Uterus (tissue), 4 donors: ENCODE data around the gene C2orf74. TPM values are rescaled to one million over a fixed set of nuclear protein-coding genes. Genes with fewer than 3 reads are reported as not detected.
"Not testable (repeated sequence)": the region's sequence is repeated elsewhere in the genome, so short reads cannot be mapped to it uniquely, and the experiment has no call there.

ENCODE experiments used
- DNase-seq, 2 donors: peaks; one replicate each; pipeline ENCODE4 v3.0.0-alpha.2; 2019 to 2020
- H3K27ac ChIP-seq, 2 donors: fragments of 200-600 bp; sonication (generic); 1 replicate in 1 of 2; 2 replicates in 1 of 2; pipeline ENCODE4 v1.5.1; 2016 to 2018
- H3K27me3 ChIP-seq, 2 donors: fragments of 200-600 bp; sonication (generic); one replicate each; pipeline ENCODE4 v1.5.1; 2018 to 2019; ENCODE audit warnings: control low read depth in 1 of 2
- H3K36me3 ChIP-seq, 2 donors: fragments of 200-600 bp; sonication (generic); one replicate each; pipeline ENCODE4 v1.5.1; 2019; ENCODE audit warnings: control low read depth in 1 of 2
- H3K4me1 ChIP-seq, 2 donors: fragments of 200-600 bp; sonication (generic); one replicate each; pipeline ENCODE4 v1.5.1; 2018 to 2019; ENCODE audit warnings: control low read depth in 1 of 2
- H3K4me3 ChIP-seq, 2 donors: fragments of 200-600 bp; sonication (generic); 1 replicate in 1 of 2; 2 replicates in 1 of 2; pipeline ENCODE4 v1.5.1; 2018 to 2019; ENCODE audit warnings: mild to moderate bottlenecking in 1 of 2
- H3K9me3 ChIP-seq, 2 donors: fragments of 200-600 bp; sonication (generic); one replicate each; pipeline ENCODE4 v1.5.1; 2019; ENCODE audit warnings: control low read depth in 1 of 2
- POLR2A ChIP-seq, 2 donors: fragments of 450-650 bp; IDR thresholded peaks; one replicate each; pipeline ENCODE4 v1.6.1; 2016; ENCODE audit warnings: antibody characterized with exemption in 2 of 2, mild to moderate bottlenecking in 1 of 2, moderate library complexity in 1 of 2
- intact Hi-C: fragments of 100-400 bp; cut with DNase I; formaldehyde crosslinking; loops from one replicate; pipeline ENCODE4 v1.15.1; 2023; ENCODE audit warnings: low total_unique reads
- total RNA-seq, 4 donors: library from RNA; depleted of rRNA in 3 of 4; stranded (reverse); fragments of >200 nt in 3 of 4; gene quantifications; one replicate each; pipeline versions ENCODE4 v1.1.0 to v1.2.4, GENCODE V29; 2014 to 2023
- TF ChIP-seq, protein P1 (sequence below), 4 experiments: fragments of 200-600 bp in 2 of 4; fragments of 450-650 bp in 2 of 4; sonication (generic) in 2 of 4; IDR thresholded peaks; one replicate each; pipeline ENCODE4 v1.5.1; 2016 to 2019; ENCODE audit warnings: antibody characterized with exemption in 4 of 4, mild to moderate bottlenecking in 2 of 4, moderate library complexity in 1 of 4
- donor health status: DM: yes; HTN: yes; CAD: no.

The C2orf74 gene
- total RNA-seq, 4 donors from 2014 or later = 5.7 to 50.9 (median 13.6) TPM

DNA sequence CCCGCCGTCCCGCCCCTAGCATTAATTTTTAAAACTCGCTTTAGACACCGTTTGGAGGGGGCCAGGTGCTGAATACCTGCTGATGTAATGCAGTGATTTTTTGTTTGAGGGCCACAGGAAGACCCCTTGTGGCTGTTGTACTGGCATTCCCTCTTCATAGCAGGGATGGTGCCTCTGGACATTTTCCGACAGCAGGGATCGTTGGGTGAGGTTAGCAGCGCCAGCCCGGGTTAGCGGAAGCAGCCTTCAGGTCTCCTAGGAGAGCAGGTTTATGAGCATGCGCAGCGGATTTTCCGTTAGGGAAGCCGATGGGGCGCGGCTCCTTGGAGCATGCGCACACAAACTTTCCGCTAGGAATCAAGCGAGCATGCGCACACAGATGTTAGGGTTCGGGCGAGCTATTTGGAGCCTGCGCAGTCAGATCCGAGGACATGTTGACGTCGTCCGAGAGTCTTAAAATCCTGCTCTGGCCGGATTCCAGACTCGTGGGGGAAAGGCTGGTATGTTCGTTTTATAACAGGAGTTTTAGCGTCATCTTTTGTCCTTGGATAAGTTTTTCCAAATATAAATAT lies 17.2 kb upstream of the C2orf74 start:
- DNase-seq = peak; percentile 97

DNA sequence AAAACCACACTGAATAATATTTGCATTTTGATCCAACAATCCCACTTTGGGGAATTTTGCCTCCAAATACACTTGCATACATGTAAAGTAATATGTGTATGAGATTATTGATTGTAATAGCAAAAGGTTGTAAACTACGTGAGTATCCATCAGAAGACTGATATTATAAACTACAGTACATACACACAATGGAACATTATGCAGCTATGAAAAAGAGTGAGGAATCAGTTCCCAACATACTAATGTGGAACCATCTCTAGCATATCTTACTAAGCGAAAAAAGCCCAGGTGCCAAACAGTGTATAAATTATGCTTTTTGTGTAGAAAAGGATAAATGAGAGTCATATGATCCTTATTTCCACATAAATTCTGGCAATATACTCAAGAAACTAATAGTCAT lies 16.0 kb upstream of the C2orf74 start:
- no peak for TF ChIP-seq POLR2A (IDR thresholded peaks at IDR 0.05)
- TF ChIP-seq, protein P1, sequence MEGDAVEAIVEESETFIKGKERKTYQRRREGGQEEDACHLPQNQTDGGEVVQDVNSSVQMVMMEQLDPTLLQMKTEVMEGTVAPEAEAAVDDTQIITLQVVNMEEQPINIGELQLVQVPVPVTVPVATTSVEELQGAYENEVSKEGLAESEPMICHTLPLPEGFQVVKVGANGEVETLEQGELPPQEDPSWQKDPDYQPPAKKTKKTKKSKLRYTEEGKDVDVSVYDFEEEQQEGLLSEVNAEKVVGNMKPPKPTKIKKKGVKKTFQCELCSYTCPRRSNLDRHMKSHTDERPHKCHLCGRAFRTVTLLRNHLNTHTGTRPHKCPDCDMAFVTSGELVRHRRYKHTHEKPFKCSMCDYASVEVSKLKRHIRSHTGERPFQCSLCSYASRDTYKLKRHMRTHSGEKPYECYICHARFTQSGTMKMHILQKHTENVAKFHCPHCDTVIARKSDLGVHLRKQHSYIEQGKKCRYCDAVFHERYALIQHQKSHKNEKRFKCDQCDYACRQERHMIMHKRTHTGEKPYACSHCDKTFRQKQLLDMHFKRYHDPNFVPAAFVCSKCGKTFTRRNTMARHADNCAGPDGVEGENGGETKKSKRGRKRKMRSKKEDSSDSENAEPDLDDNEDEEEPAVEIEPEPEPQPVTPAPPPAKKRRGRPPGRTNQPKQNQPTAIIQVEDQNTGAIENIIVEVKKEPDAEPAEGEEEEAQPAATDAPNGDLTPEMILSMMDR (IDR thresholded peaks at IDR 0.05) = no peak
- intact Hi-C loops = no loop called here
- Histone ChIP-seq H3K4me3 (no peak overlapping the region), H3K4me1 (no peaks in the 10 kb centered on the region), H3K27ac (peak overlapping the region in 1 of 2 donors; percentile 79), H3K36me3 (no peaks in the 10 kb centered on the region), H3K9me3 (no peaks in the 10 kb centered on the region), H3K27me3 (no peaks in the 10 kb centered on the region)
- no peak for DNase-seq

More for the DNA sequence above, 17.2 kb upstream of the C2orf74 start:
- Histone ChIP-seq H3K4me3 (peak overlapping the region; percentile 42 to 56), H3K36me3 (no peaks in the 10 kb centered on the region), H3K9me3 (no peaks in the 10 kb centered on the region), H3K27ac (peak overlapping the region; percentile 79 to 81), H3K4me1 (no peaks in the 10 kb centered on the region), H3K27me3 (no peaks in the 10 kb centered on the region)
- intact Hi-C loops = no loop called here
- peak; percentile 35 to 53 for TF ChIP-seq POLR2A (IDR thresholded peaks at IDR 0.05)
- TF ChIP-seq, protein P1 (IDR thresholded peaks at IDR 0.05) = peak in 1 of 4 experiments; percentile 11

- H3K9me3 ChIP-seq, H3K4me3 ChIP-seq, H3K27me3 ChIP-seq, H3K4me1 ChIP-seq, H3K36me3 ChIP-seq, H3K27ac ChIP-seq, DNase-seq, intact Hi-C loops: not testable (repeated sequence)
These were observed 13.9 kb upstream of the C2orf74 start for GRCh38 chr2:61148091-61148490.

DNA sequence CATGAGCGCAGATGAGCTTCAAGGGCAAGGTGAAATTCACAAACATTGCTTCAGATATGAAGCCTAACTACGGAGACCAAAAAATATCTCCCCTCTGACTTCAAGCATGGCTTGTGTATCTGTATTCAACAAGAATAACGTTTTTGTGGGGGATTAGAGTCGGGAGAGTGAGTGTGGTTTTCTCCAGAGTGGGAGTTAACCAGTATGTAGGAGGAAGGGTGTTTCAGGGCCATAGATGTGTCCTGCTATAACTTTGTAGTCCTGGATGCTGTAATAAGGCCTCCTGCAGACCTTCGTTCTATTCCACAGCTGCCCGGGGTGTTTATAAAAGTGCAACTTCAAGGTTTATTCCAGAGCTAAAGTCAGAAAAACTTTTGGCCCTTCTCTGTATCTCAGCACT lies 12.9 kb upstream of the C2orf74 start:
- H3K27ac ChIP-seq = no peak overlapping the region
- no peak for TF ChIP-seq POLR2A (IDR thresholded peaks at IDR 0.05)
- TF ChIP-seq, protein P1 (IDR thresholded peaks at IDR 0.05) = no peak
- intact Hi-C loops = no loop called here
- no peaks in the 10 kb centered on the region for H3K36me3 ChIP-seq
- no peak overlapping the region for H3K4me3 ChIP-seq
- no peak for DNase-seq
- no peaks in the 10 kb centered on the region for H3K27me3 ChIP-seq
- no peaks in the 10 kb centered on the region for H3K4me1 ChIP-seq
- H3K9me3 ChIP-seq = no peaks in the 10 kb centered on the region

- H3K27me3 ChIP-seq = no peaks in the 10 kb centered on the region
- intact Hi-C loops = no loop called here
- TF ChIP-seq POLR2A (IDR thresholded peaks at IDR 0.05) = no peak
- TF ChIP-seq, protein P1 (IDR thresholded peaks at IDR 0.05) = no peak
- no peaks in the 10 kb centered on the region for H3K4me1 ChIP-seq
- no peak overlapping the region for H3K4me3 ChIP-seq
- no peaks in the 10 kb centered on the region for H3K9me3 ChIP-seq
- H3K27ac ChIP-seq = no peak overlapping the region
- DNase-seq = no peak
- no peaks in the 10 kb centered on the region for H3K36me3 ChIP-seq
These were observed 10.6 kb upstream of the C2orf74 start for GRCh38 chr2:61151436-61151835.
